HEK293 (cell line): ENCODE data around the gene DDX47.

Experiments used
- CTCF ChIA-PET: fragments of 350-600 bp; formaldehyde crosslinking; extraction: SDS; loops from one replicate; lab custom pipeline; 2021; ENCODE audit warnings: antibody characterized with exemption; lab: Yijun Ruan, JAX
- POLR2A ChIA-PET: fragments of 300-600 bp; formaldehyde crosslinking; extraction: SDS; loops from one replicate; lab custom pipeline; 2020; ENCODE audit warnings: antibody characterized with exemption, inconsistent platforms; lab: Yijun Ruan, JAX
- H3K27ac ChIP-seq: fragments of 200-500 bp; sonication (Bioruptor generic); 2 replicates; pipeline ENCODE4 v1.5.1; 2014; ENCODE audit warnings: low read depth, low read length, control low read depth, inconsistent platforms; ENCODE audit errors: extremely low read depth
- H3K36me3 ChIP-seq, 2 experiments: fragments of 200-500 bp in 1 of 2; sonication (Bioruptor generic) in 1 of 2; 1 replicate in 1 of 2; 2 replicates in 1 of 2; pipeline ENCODE4 v1.5.1; 2014 to 2017; ENCODE audit warnings: inconsistent platforms in 2 of 2, low read length in 2 of 2; ENCODE audit not compliant: control insufficient read depth in 2 of 2, insufficient read depth in 1 of 2
- H3K4me1 ChIP-seq: fragments of 200-500 bp; sonication (Bioruptor generic); 2 replicates; pipeline ENCODE4 v1.5.1; 2014; ENCODE audit warnings: mild to moderate bottlenecking, low read length, inconsistent platforms; ENCODE audit not compliant: control insufficient read depth, insufficient read depth
- H3K4me3 ChIP-seq: 2 replicates; pipeline ENCODE4 v1.5.1; 2011; ENCODE audit warnings: low read depth, mild to moderate bottlenecking, control low read depth, low read length, moderate library complexity
- H3K9me3 ChIP-seq: fragments of 200-500 bp; sonication (Bioruptor generic); 2 replicates; pipeline ENCODE4 v1.5.1; 2014; ENCODE audit warnings: low read depth, low read length, inconsistent platforms; ENCODE audit not compliant: control insufficient read depth, insufficient read depth
- GFI1B ChIP-seq: fragments of 450-650 bp; formaldehyde crosslinking; IDR thresholded peaks from 2 replicates; pipeline ENCODE4 v1.5.1; 2016; ENCODE audit warnings: missing biosample characterization, missing genetic modification characterization
- KLF1 ChIP-seq: fragments of 450-650 bp; formaldehyde crosslinking; IDR thresholded peaks from 2 replicates; pipeline ENCODE4 v1.5.1; 2016; ENCODE audit warnings: missing biosample characterization, missing genetic modification characterization
- PRDM10 ChIP-seq: fragments of 450-650 bp; formaldehyde crosslinking; IDR thresholded peaks from 2 replicates; pipeline ENCODE4 v1.5.1; 2016; ENCODE audit warnings: missing biosample characterization, missing genetic modification characterization
- SP2 ChIP-seq: fragments of 450-650 bp; formaldehyde crosslinking; IDR thresholded peaks from 2 replicates; pipeline ENCODE4 v1.5.1; 2016; ENCODE audit warnings: missing biosample characterization, missing genetic modification characterization
- ZBTB49 ChIP-seq: fragments of 450-650 bp; formaldehyde crosslinking; IDR thresholded peaks from 2 replicates; pipeline ENCODE4 v1.5.1; 2016; ENCODE audit warnings: missing biosample characterization, missing genetic modification characterization, low read depth
- ZBTB6 ChIP-seq: fragments of 450-650 bp; formaldehyde crosslinking; IDR thresholded peaks from 2 replicates; pipeline ENCODE4 v1.5.1; 2017; ENCODE audit warnings: missing biosample characterization, missing genetic modification characterization
- ZNF175 ChIP-seq: fragments of 450-650 bp; formaldehyde crosslinking; IDR thresholded peaks from 2 replicates; pipeline ENCODE4 v1.5.1; 2016; ENCODE audit warnings: missing biosample characterization, missing genetic modification characterization
- ZNF202 ChIP-seq: fragments of 450-650 bp; formaldehyde crosslinking; IDR thresholded peaks from 2 replicates; pipeline ENCODE4 v1.5.1; 2016; ENCODE audit warnings: missing biosample characterization, missing genetic modification characterization, borderline replicate concordance
- ZNF26 ChIP-seq: fragments of 450-650 bp; formaldehyde crosslinking; IDR thresholded peaks from 2 replicates; pipeline ENCODE4 v1.5.1; 2016; ENCODE audit warnings: missing biosample characterization, missing genetic modification characterization
- ZNF274 ChIP-seq, 2 experiments: fragments of 200-500 bp in 1 of 2; fragments of 450-650 bp in 1 of 2; sonication (Bioruptor generic) in 1 of 2; formaldehyde crosslinking in 1 of 2; IDR thresholded peaks; 2 replicates each; pipeline versions ENCODE4 v1.5.1 to v1.6.1; 2014 to 2016; ENCODE audit warnings: borderline replicate concordance in 1 of 2, inconsistent platforms in 1 of 2, low read length in 1 of 2, missing biosample characterization in 1 of 2, missing genetic modification characterization in 1 of 2
- ZNF335 ChIP-seq: fragments of 450-650 bp; formaldehyde crosslinking; conservative IDR thresholded peaks from 2 replicates; pipeline ENCODE4 v1.5.1; 2016; ENCODE audit warnings: missing biosample characterization, missing genetic modification characterization
- ZNF366 ChIP-seq: fragments of 450-650 bp; formaldehyde crosslinking; conservative IDR thresholded peaks from 2 replicates; pipeline ENCODE4 v1.5.1; 2016; ENCODE audit warnings: missing biosample characterization, missing genetic modification characterization
- ZNF629 ChIP-seq: fragments of 450-650 bp; formaldehyde crosslinking; IDR thresholded peaks from 2 replicates; pipeline ENCODE4 v1.5.1; 2017; ENCODE audit warnings: missing biosample characterization, missing genetic modification characterization
- TF ChIP-seq, protein P1 (sequence below): fragments of 450-650 bp; formaldehyde crosslinking; IDR thresholded peaks from 2 replicates; pipeline ENCODE4 v1.5.1; 2016; ENCODE audit warnings: missing biosample characterization, missing genetic modification characterization
- TF ChIP-seq, protein P2 (sequence below): fragments of 450-650 bp; formaldehyde crosslinking; IDR thresholded peaks from 2 replicates; pipeline ENCODE4 v1.5.1; 2016; ENCODE audit warnings: missing biosample characterization, missing genetic modification characterization

The DDX47 gene

GRCh38 chr12:12821975-12822374 is 8.8 kb downstream of the DDX47 start:
- peaks cover 5% of the 10 kb centered on the region; the same call in 1 of the 2 replicates for H3K4me1 ChIP-seq
- no peaks in the 10 kb centered on the region for H3K9me3 ChIP-seq
- POLR2A ChIA-PET, result interaction anchor here (0.8 to 1.0 kb wide), 3 partner anchors 69 to 96 kb away, joined by 3 read pairs; partner anchors contain the start of gene GPRC5A
- no peak for TF ChIP-seq ZNF26 (tag by site-specific recombination)
- no peak for TF ChIP-seq ZNF366 (tag by site-specific recombination)
- TF ChIP-seq ZNF274 (IDR thresholded peaks at IDR 0.05; ENCODE audit: low read length), result no peak
- no peak for TF ChIP-seq ZNF274 (tag by site-specific recombination; IDR thresholded peaks at IDR 0.05; ENCODE audit: borderline replicate concordance)
- no peak for TF ChIP-seq ZBTB49 (tag by site-specific recombination)
- no peak for TF ChIP-seq ZNF202 (tag by site-specific recombination)
- TF ChIP-seq, protein P1, sequence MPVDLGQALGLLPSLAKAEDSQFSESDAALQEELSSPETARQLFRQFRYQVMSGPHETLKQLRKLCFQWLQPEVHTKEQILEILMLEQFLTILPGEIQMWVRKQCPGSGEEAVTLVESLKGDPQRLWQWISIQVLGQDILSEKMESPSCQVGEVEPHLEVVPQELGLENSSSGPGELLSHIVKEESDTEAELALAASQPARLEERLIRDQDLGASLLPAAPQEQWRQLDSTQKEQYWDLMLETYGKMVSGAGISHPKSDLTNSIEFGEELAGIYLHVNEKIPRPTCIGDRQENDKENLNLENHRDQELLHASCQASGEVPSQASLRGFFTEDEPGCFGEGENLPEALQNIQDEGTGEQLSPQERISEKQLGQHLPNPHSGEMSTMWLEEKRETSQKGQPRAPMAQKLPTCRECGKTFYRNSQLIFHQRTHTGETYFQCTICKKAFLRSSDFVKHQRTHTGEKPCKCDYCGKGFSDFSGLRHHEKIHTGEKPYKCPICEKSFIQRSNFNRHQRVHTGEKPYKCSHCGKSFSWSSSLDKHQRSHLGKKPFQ (tag by site-specific recombination), result no peak
- no peak for TF ChIP-seq PRDM10 (tag by site-specific recombination)
- TF ChIP-seq GFI1B (tag by site-specific recombination), result no peak
- TF ChIP-seq ZNF629, result no peak
- TF ChIP-seq ZBTB6 (tag by site-specific recombination), result no peak
- no peak for TF ChIP-seq ZNF175 (tag by site-specific recombination)
- TF ChIP-seq, protein P2, sequence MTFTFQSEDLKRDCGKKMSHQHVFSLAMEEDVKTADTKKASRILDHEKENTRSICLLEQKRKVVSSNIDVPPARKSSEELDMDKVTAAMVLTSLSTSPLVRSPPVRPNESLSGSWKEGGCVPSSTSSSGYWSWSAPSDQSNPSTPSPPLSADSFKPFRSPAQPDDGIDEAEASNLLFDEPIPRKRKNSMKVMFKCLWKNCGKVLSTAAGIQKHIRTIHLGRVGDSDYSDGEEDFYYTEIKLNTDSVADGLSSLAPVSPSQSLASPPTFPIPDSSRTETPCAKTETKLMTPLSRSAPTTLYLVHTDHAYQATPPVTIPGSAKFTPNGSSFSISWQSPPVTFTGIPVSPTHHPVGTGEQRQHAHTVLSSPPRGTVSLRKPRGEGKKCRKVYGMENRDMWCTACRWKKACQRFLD (tag by site-specific recombination), result no peak
- no peak for TF ChIP-seq SP2 (tag by site-specific recombination)
- no peak for TF ChIP-seq ZNF335 (tag by site-specific recombination)
- no peak for TF ChIP-seq KLF1 (tag by site-specific recombination)
- TF ChIP-seq, all 188 proteins: peak for 0
- CTCF ChIA-PET, result interaction anchor here (0.6 to 4.6 kb wide), 4 partner anchors 15 to 242 kb away, joined by 3 to 28 read pairs (median 4); no protein-coding TSS in a partner anchor
- no peak overlapping the region for H3K27ac ChIP-seq
- H3K36me3 ChIP-seq, result peaks cover 52 to 78% of the 10 kb centered on the region in 2 experiments
- no peak overlapping the region for H3K4me3 ChIP-seq
